ENCODE measurements around the gene SNAP23.

- TF ChIP-seq CTCF (IDR thresholded peaks at IDR 0.05) (no peak), POLR2A (IDR thresholded peaks at IDR 0.05) (no peak)
Measured at GRCh38 chr15:42453826-42454225, 41.6 kb upstream of the SNAP23 start.
